GM12892 (cell line): ENCODE data around the gene CRACR2A.

Experiments used
- POLR2A ChIP-seq: IDR thresholded peaks from 2 replicates; pipeline ENCODE4 v1.6.1; 2011; ENCODE audit warnings: low read depth, low read length, control low read depth
- POLR2AphosphoS5 ChIP-seq: IDR thresholded peaks from 2 replicates; pipeline ENCODE4 v1.6.1; 2011; ENCODE audit warnings: low read depth, low read length, control low read depth
- TAF1 ChIP-seq: IDR thresholded peaks from 2 replicates; pipeline ENCODE4 v1.6.1; 2011; ENCODE audit warnings: low read depth, mild to moderate bottlenecking, control low read depth, low read length, borderline replicate concordance

- no peak for TF ChIP-seq TAF1
- TF ChIP-seq POLR2A, result no peak
- no peak for TF ChIP-seq POLR2AphosphoS5
These were observed 4.8 kb downstream of the CRACR2A start for GRCh38 chr12:3747976-3748619.
